ENCODE data around the gene MUCL3.
"Not testable (repeated sequence)": the region's sequence is repeated elsewhere in the genome, so short reads cannot be mapped to it uniquely, and the experiment has no call there.

The MUCL3 gene

GRCh38 chr6:30960907-30961673 is 20.3 kb downstream of the MUCL3 start:
- no peak for DNase-seq (ENCODE audit: extremely low spot score)
- TF ChIP-seq CTCF (IDR thresholded peaks at IDR 0.05; ENCODE audit: control extremely low read depth, extremely low read depth, low read depth, missing control alignments): no peak
- ChIA-PET POLR2A (no interaction called here), CTCF (no interaction called here)

DNA sequence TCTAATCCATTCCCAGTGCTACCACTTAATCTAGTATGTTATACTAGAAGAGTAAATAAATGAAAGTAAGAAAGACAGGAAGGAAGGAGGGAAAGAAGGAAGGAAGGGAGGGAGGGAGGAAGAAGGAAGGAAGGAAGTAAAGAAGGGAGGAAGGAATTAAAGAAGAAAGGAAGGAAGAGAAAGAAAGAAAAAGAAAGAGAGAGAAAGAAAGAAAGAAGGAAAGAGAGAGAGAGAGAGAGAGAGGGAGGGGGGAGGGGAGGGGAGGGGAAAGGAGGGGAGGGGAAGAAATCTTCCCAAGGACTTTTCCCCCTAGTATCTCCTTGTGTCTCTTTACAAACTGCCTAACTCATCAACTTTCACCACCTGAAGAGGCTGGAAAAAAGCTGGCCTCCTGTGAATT is 21.9 kb downstream of the MUCL3 start:
- TF ChIP-seq CTCF (IDR thresholded peaks at IDR 0.05; ENCODE audit: control extremely low read depth, extremely low read depth, low read depth, missing control alignments): no peak
- ChIA-PET POLR2A (no interaction called here), CTCF (interaction anchor here (1.0 to 1.4 kb wide), 2 partner anchors 107 to 121 kb away, joined by 3 read pairs; no protein-coding TSS in a partner anchor)
- no peak for DNase-seq (ENCODE audit: extremely low spot score)

- ChIA-PET POLR2A (no interaction called here), CTCF (interaction anchor here (1.4 kb wide), 1 partner anchor 120 kb away, joined by 3 read pairs; no protein-coding TSS in a partner anchor)
- no peak for TF ChIP-seq CTCF (IDR thresholded peaks at IDR 0.05; ENCODE audit: control extremely low read depth, extremely low read depth, low read depth, missing control alignments)
- DNase-seq (ENCODE audit: extremely low spot score): no peak
These were observed 22.9 kb downstream of the MUCL3 start for GRCh38 chr6:30963641-30964040.

- no peak for DNase-seq (ENCODE audit: extremely low spot score)
- CTCF ChIA-PET: no interaction called here
- TF ChIP-seq CTCF (IDR thresholded peaks at IDR 0.05; ENCODE audit: control extremely low read depth, extremely low read depth, low read depth, missing control alignments): no peak
- POLR2A ChIA-PET: no interaction called here
These were observed 23.3 kb downstream of the MUCL3 start for GRCh38 chr6:30964075-30964474.

GRCh38 chr6:30965140-30965601 is 24.4 kb downstream of the MUCL3 start:
- no peak for TF ChIP-seq CTCF (IDR thresholded peaks at IDR 0.05; ENCODE audit: control extremely low read depth, extremely low read depth, low read depth, missing control alignments)
- ChIA-PET CTCF (no interaction called here), POLR2A (no interaction called here)
- DNase-seq (ENCODE audit: extremely low spot score): no peak

DNA sequence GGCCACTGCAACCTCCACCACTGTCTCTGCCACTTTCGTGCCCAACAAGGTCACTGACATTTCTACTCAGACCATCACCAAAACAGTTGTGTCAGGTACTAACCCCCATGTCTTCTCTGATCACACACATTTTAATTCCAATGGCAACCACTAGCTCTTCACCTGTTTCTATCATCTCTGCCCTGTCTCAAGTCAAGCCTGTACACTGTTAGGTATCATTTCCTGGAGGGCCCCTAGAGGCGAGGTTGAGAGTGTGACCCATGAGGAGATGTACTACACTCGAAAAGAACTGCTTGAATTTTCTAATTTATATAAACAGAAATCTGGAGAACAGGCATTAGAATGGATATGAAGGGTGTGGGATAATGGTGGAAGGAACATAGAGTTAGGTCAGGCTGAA is 25.4 kb downstream of the MUCL3 start:
- no peak for DNase-seq (ENCODE audit: extremely low spot score)
- no peak for TF ChIP-seq CTCF (IDR thresholded peaks at IDR 0.05; ENCODE audit: control extremely low read depth, extremely low read depth, low read depth, missing control alignments)
- ChIA-PET POLR2A (no interaction called here), CTCF (interaction anchor here (1.0 kb wide), 1 partner anchor 11 kb away, joined by 3 read pairs; no protein-coding TSS in a partner anchor)

DNA sequence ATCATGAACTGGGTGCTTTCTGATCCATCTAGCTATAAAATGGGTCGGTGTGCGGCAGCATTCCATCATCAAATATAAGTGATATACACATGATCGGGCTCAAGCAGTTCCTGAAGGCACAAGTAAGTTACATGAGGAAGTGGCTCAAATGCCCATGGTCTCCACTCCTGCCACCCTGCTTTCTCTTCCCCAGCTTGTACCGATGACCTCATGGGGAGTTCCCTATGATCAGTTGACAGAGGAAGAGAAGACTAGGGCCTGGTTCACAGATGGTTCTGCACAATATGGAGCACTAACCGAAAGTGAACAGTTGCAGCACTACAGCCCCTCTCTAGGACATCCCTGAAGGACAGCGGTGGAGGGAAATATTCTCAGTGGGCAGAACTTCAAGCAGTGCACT is 28.4 kb downstream of the MUCL3 start:
- ChIA-PET CTCF (interaction anchor here (1.0 to 1.9 kb wide), 7 partner anchors 10 to 118 kb away, joined by 3 to 6 read pairs (median 4); no protein-coding TSS in a partner anchor), POLR2A (interaction anchor here (0.5 kb wide), 2 partner anchors 40 to 249 kb away, joined by 3 read pairs; no protein-coding TSS in a partner anchor)
- not testable (repeated sequence) for DNase-seq (ENCODE audit: extremely low spot score)
